OCI-LY7 (cell line): ENCODE data around the gene FGF21. TPM values are rescaled to one million over a fixed set of nuclear protein-coding genes. Genes with fewer than 3 reads are reported as not detected.

Experiments used
- BruUV-seq: library from RNA; stranded (reverse); fragments of 400-500 nt; replicated peaks from 2 replicates; lab custom pipeline; 2021; lab: Mats Ljungman, UMichigan
- CTCF ChIA-PET: fragments of 300-600 bp; sonication (Branson Sonifier 250); formaldehyde crosslinking; loops from one replicate; lab custom pipeline; 2022; ENCODE audit warnings: antibody characterized with exemption; ENCODE audit not compliant: unreplicated experiment; lab: Charles Lee
- POLR2A ChIA-PET: fragments of 300-600 bp; sonication (Branson Sonifier 250); formaldehyde crosslinking; loops from one replicate; lab custom pipeline; 2022; ENCODE audit warnings: antibody characterized with exemption; lab: Charles Lee
- DNase-seq: peaks from one replicate; pipeline ENCODE4 v3.0.0-alpha.2; 2015; ENCODE audit warnings: low spot score
- H2AFZ ChIP-seq: fragments of 200-600 bp; sonication (generic), shearing (Covaris generic); 2 replicates; pipeline ENCODE4 v1.6.1; 2014; ENCODE audit warnings: mild to moderate bottlenecking, antibody characterized with exemption, low read length, moderate library complexity
- H3K27ac ChIP-seq: fragments of 200-600 bp; sonication (generic); 2 replicates; pipeline ENCODE4 v1.5.1; 2014; ENCODE audit warnings: mixed run types, low read depth, mild to moderate bottlenecking, moderate library complexity, low read length, inconsistent platforms; ENCODE audit not compliant: poor library complexity, severe bottlenecking
- H3K36me3 ChIP-seq: fragments of 200-600 bp; sonication (generic); 2 replicates; pipeline ENCODE4 v1.6.1; 2014; ENCODE audit warnings: mild to moderate bottlenecking, antibody characterized with exemption, low read length, moderate library complexity, mixed read lengths; ENCODE audit not compliant: insufficient read depth
- H3K4me1 ChIP-seq: fragments of 200-600 bp; sonication (generic); 2 replicates; pipeline ENCODE4 v1.5.1; 2014; ENCODE audit warnings: mild to moderate bottlenecking, low read length; ENCODE audit not compliant: insufficient read depth, poor library complexity, severe bottlenecking
- H3K4me2 ChIP-seq: fragments of 200-600 bp; sonication (generic); 2 replicates; pipeline ENCODE4 v1.6.1; 2014; ENCODE audit warnings: mild to moderate bottlenecking, low read length
- H3K4me3 ChIP-seq: fragments of 200-600 bp; sonication (generic); 2 replicates; pipeline ENCODE4 v1.5.1; 2014; ENCODE audit warnings: mild to moderate bottlenecking, low read depth, low read length; ENCODE audit not compliant: poor library complexity, severe bottlenecking
- H3K79me2 ChIP-seq: fragments of 200-600 bp; sonication (generic); 2 replicates; pipeline ENCODE4 v1.6.1; 2016; ENCODE audit warnings: low read depth, mild to moderate bottlenecking, low read length, moderate library complexity, mixed read lengths; ENCODE audit not compliant: insufficient read depth
- H3K9me2 ChIP-seq: fragments of 200-600 bp; sonication (generic); 2 replicates; pipeline ENCODE4 v1.6.1; 2016; ENCODE audit warnings: mild to moderate bottlenecking, low read length, mixed read lengths; ENCODE audit not compliant: insufficient read depth
- H3K9me3 ChIP-seq: fragments of 200-600 bp; sonication (generic); 2 replicates; pipeline ENCODE4 v1.6.1; 2014; ENCODE audit warnings: mild to moderate bottlenecking, mixed run types, low read length, mixed read lengths
- H4K20me1 ChIP-seq: fragments of 200-600 bp; sonication (generic); 2 replicates; pipeline ENCODE4 v1.6.1; 2014; ENCODE audit warnings: mild to moderate bottlenecking, antibody characterized with exemption, low read length, moderate library complexity, mixed read lengths; ENCODE audit not compliant: insufficient read depth
- EZH2phosphoT487 ChIP-seq: fragments of 200-600 bp; sonication (generic); IDR thresholded peaks from 2 replicates; pipeline ENCODE4 v1.6.1; 2018; ENCODE audit warnings: low read depth, borderline replicate concordance, mild to moderate bottlenecking, mixed run types, antibody characterized with exemption, low read length, moderate library complexity, mixed read lengths
- intact Hi-C: fragments of 100-400 bp; cut with micrococcal nuclease; formaldehyde crosslinking; loops from one replicate; pipeline ENCODE4 v1.10.0; 2022; ENCODE audit not compliant: unreplicated experiment
- total RNA-seq, 2 experiments: library from RNA; depleted of rRNA in 1 of 2; stranded (reverse); fragments of >200 nt in 1 of 2; shearing (Covaris generic) in 1 of 2; gene quantifications; 2 replicates each; pipeline ENCODE4 v1.2.3, GENCODE V29; 2014 to 2022
- TF ChIP-seq, protein P1 (sequence below): fragments of 200-600 bp; sonication (generic); conservative IDR thresholded peaks from 2 replicates; pipeline ENCODE4 v1.5.1; 2014; ENCODE audit warnings: mild to moderate bottlenecking, antibody characterized with exemption, low read length, moderate library complexity, mixed read lengths

FGF21 gene
- total RNA-seq, 2 experiments from 2014 or later, result not detected

DNA sequence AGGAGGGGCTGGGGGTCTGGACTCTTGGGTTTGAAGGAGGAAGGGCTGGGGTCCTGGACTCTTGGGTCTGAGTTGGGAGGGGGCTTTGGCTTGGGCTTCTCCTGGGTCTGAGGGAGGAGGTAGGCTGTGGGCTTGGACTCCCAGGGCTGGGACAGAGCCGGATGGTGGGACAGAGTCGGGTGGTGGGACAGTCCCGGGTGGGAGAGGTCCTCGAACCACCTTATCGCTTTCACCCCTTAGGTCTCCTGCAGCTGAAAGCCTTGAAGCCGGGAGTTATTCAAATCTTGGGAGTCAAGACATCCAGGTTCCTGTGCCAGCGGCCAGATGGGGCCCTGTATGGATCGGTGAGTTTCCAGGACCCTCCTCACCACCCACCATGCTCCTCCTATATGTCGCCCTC lies 1.4 kb downstream of the FGF21 start:
- H3K4me3 ChIP-seq, result no peak overlapping the region
- H3K36me3 ChIP-seq, result no peaks in the 10 kb centered on the region
- no TSS peak for BruUV-seq
- H3K27ac ChIP-seq, result no peak overlapping the region
- H3K4me2 ChIP-seq, result no peak overlapping the region
- H3K9me2 ChIP-seq, result no peaks in the 10 kb centered on the region
- POLR2A ChIA-PET, result no interaction called here
- CTCF ChIA-PET, result no interaction called here
- TF ChIP-seq, protein P1, sequence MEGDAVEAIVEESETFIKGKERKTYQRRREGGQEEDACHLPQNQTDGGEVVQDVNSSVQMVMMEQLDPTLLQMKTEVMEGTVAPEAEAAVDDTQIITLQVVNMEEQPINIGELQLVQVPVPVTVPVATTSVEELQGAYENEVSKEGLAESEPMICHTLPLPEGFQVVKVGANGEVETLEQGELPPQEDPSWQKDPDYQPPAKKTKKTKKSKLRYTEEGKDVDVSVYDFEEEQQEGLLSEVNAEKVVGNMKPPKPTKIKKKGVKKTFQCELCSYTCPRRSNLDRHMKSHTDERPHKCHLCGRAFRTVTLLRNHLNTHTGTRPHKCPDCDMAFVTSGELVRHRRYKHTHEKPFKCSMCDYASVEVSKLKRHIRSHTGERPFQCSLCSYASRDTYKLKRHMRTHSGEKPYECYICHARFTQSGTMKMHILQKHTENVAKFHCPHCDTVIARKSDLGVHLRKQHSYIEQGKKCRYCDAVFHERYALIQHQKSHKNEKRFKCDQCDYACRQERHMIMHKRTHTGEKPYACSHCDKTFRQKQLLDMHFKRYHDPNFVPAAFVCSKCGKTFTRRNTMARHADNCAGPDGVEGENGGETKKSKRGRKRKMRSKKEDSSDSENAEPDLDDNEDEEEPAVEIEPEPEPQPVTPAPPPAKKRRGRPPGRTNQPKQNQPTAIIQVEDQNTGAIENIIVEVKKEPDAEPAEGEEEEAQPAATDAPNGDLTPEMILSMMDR, result no peak
- no peak for TF ChIP-seq EZH2phosphoT487
- no peak overlapping the region for H2AFZ ChIP-seq
- intact Hi-C loops, result no loop called here
- H3K79me2 ChIP-seq, result no peaks in the 10 kb centered on the region
- DNase-seq, result no peak
- H4K20me1 ChIP-seq, result no peaks in the 10 kb centered on the region
- H3K4me1 ChIP-seq, result peaks cover 20% of the 10 kb centered on the region
- H3K9me3 ChIP-seq, result no peaks in the 10 kb centered on the region

DNA sequence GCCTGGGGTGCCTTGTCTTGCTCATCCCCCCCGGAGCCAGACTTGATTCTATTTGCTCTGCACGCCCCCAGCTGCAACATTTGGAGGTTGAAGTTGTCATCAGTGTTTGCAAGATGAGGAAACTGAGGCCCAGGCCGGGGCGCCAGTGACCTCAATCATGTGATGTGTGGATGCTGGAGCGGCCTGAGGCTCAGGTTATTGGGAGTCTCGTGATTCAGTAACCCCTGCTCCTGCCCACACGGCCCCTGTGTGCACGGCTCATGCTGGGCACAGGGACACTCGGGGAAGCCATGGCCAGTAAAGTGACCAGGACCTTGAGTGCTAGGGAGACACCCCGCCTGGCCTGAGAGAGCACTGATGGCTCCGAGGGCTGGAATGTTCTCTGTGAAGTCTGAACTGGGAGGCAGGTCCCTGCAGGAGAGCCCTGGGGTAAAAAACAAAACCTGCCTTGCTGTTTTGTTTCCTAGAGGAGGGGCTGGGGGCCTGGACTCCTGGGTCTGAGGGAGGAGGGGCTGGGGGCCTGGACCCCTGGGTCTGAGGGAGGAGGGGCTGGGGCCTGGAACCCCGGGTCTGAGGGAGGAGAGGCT lies 1.9 kb downstream of the FGF21 start:
- Histone ChIP-seq H3K9me2 (no peaks in the 10 kb centered on the region), H3K4me1 (peaks cover 17% of the 10 kb centered on the region), H3K36me3 (no peaks in the 10 kb centered on the region), H3K4me3 (no peak overlapping the region), H3K9me3 (no peaks in the 10 kb centered on the region), H3K4me2 (no peak overlapping the region), H3K79me2 (no peaks in the 10 kb centered on the region), H3K27ac (no peak overlapping the region), H4K20me1 (no peaks in the 10 kb centered on the region), H2AFZ (no peak overlapping the region)
- ChIA-PET CTCF (no interaction called here), POLR2A (no interaction called here)
- no TSS peak for BruUV-seq
- no peak for TF ChIP-seq EZH2phosphoT487
- TF ChIP-seq, protein P1, result no peak
- no peak for DNase-seq
- intact Hi-C loops, result no loop called here

DNA sequence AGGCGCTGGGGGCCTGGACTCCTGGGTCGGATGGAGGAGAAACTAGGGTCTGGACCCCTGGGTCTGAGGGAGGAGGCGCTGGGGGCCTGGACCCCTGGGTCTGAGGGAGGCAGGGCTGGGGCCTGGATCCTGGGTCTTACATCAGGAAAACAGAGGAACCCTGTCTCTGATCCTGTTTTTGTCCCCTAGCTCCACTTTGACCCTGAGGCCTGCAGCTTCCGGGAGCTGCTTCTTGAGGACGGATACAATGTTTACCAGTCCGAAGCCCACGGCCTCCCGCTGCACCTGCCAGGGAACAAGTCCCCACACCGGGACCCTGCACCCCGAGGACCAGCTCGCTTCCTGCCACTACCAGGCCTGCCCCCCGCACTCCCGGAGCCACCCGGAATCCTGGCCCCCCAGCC lies 2.4 kb downstream of the FGF21 start:
- TF ChIP-seq, protein P1, result no peak
- no peak for TF ChIP-seq EZH2phosphoT487
- no peaks in the 10 kb centered on the region for H4K20me1 ChIP-seq

More for the DNA sequence above, 2.4 kb downstream of the FGF21 start:
- Histone ChIP-seq H2AFZ (no peak overlapping the region), H3K27ac (no peak overlapping the region), H3K4me3 (no peak overlapping the region), H3K9me3 (no peaks in the 10 kb centered on the region), H3K79me2 (no peaks in the 10 kb centered on the region), H3K9me2 (no peaks in the 10 kb centered on the region), H3K4me1 (peaks cover 12% of the 10 kb centered on the region), H3K4me2 (no peak overlapping the region), H3K36me3 (no peaks in the 10 kb centered on the region)
- no TSS peak for BruUV-seq
- ChIA-PET CTCF (no interaction called here), POLR2A (no interaction called here)
- DNase-seq, result no peak
- intact Hi-C loops, result no loop called here
